Ishikawa (cell line): ENCODE measurements around the gene ACER3.

Experiments used
- CEBPB ChIP-seq: IDR thresholded peaks from 2 replicates; pipeline ENCODE4 v1.6.1; 2012
- EP300 ChIP-seq: IDR thresholded peaks from 2 replicates; pipeline ENCODE4 v1.6.1; 2012; ENCODE audit warnings: borderline replicate concordance
- MAX ChIP-seq: IDR thresholded peaks from 2 replicates; pipeline ENCODE4 v1.6.1; 2012
- REST ChIP-seq: IDR thresholded peaks from 2 replicates; pipeline ENCODE4 v1.6.1; 2012; ENCODE audit warnings: low read depth, mild to moderate bottlenecking

GRCh38 chr11:77038029-77038824, 177.5 kb downstream of the ACER3 start:
- TF ChIP-seq REST: no peak
- no peak for TF ChIP-seq CEBPB
- TF ChIP-seq EP300: no peak
- TF ChIP-seq MAX: no peak
